IPS-18a (cell line): ENCODE results near the gene ENTPD7.
"Not testable (repeated sequence)": the region's sequence is repeated elsewhere in the genome, so short reads cannot be mapped to it uniquely, and the experiment has no call there.

Experiments
- H3K27ac ChIP-seq: one replicate; pipeline ENCODE4 v1.5.1; 2013; ENCODE audit warnings: low read length
- H3K27me3 ChIP-seq: one replicate; pipeline ENCODE4 v1.6.1; 2013; ENCODE audit warnings: mild to moderate bottlenecking, low read length; ENCODE audit not compliant: control insufficient read depth, insufficient read depth
- H3K36me3 ChIP-seq: one replicate; pipeline ENCODE4 v1.6.1; 2013; ENCODE audit warnings: low read depth, low read length; ENCODE audit not compliant: control insufficient read depth
- H3K4me1 ChIP-seq: one replicate; pipeline ENCODE4 v1.6.1; 2013; ENCODE audit warnings: low read depth, low read length; ENCODE audit not compliant: control insufficient read depth
- H3K4me3 ChIP-seq: one replicate; pipeline ENCODE4 v1.5.1; 2013; ENCODE audit warnings: low read length
- H3K9ac ChIP-seq: one replicate; pipeline ENCODE4 v1.6.1; 2013; ENCODE audit warnings: mild to moderate bottlenecking, low read length, moderate library complexity
- H3K9me3 ChIP-seq: one replicate; pipeline ENCODE4 v1.6.1; 2013; ENCODE audit warnings: low read depth, low read length; ENCODE audit not compliant: control insufficient read depth

The ENTPD7 gene

DNA sequence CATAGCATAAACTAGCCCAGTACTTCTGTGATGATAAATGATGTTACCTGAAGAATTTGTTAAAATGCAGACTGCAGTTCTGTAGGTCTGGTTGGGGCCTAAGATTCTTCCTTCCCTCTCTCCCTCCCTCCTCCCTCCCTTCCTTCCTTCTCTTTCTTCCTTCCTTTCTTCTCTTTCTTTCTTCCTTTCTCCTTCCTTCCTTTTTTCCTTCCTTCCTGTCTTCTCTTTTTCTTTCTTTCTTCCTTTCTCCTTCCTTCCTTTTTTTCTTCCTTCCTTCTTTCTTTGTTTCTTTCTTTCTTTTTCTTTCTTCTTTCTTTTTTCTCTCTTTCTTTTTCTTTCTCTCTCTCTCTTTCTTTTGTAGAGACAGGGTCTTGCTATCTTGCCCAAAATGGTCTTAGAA lies 35.4 kb upstream of the ENTPD7 start:
- H3K9me3 ChIP-seq, result no peaks in the 10 kb centered on the region
- no peaks in the 10 kb centered on the region for H3K36me3 ChIP-seq
- peaks cover 10% of the 10 kb centered on the region for H3K4me1 ChIP-seq
- no peak overlapping the region for H3K27ac ChIP-seq
- no peaks in the 10 kb centered on the region for H3K27me3 ChIP-seq
- H3K9ac ChIP-seq, result no peak overlapping the region
- H3K4me3 ChIP-seq, result no peak overlapping the region

DNA sequence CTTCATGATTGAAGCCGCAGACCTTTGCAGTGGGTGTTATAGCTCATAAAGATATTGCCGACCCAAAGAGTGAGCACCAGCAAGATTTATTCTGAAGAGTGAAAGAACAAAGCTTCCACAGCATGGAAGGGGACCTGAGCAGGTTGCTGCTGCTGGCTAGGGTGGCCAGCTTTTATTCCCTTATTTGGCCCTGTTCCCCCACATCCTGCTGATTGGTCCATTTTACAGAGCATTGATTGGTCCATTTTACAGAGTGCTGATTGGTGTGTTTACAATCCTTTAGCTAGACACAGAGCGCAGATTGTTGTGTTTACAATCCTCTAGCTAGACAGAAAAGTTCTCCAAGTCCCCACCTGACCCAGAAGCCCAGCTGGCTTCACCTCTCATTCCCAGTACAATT lies 34.2 kb upstream of the ENTPD7 start:
- not testable (repeated sequence) for H3K27ac ChIP-seq, H3K9ac ChIP-seq, H3K9me3 ChIP-seq, H3K27me3 ChIP-seq, H3K4me1 ChIP-seq, H3K36me3 ChIP-seq, H3K4me3 ChIP-seq

DNA sequence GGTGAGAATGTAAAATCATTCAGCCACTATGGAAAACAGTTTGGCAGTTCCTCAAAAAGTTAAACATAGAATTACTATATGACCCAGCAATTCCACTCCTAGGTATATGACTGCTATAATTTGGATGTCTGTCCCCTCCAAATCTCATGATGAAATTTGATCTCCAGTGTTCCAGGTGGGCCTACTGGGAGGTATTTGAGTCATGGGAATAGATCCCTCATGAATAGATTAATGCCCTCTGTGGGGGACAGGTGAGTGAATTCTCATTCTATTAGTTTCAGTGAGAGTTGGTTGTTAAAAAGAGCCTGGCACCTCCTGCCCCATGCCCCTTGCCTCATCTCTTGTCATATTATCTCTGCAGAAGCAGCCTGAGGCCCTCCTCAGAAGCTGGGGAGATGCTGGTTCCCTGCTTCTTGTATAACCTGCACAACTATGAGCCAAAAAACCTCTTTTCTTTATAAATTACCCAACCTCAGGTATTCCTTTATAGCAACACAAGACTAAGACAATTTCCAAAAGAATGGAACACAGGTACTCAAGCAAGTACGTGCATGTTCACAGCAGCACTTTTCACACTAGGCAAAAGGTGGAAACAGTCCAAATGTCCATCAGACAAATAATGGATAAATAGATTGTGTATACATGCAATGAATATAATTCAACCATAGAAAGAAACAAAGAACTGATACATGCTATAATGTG lies 30.2 kb upstream of the ENTPD7 start:
- no peak overlapping the region for H3K4me3 ChIP-seq
- no peaks in the 10 kb centered on the region for H3K36me3 ChIP-seq
- H3K4me1 ChIP-seq, result no peaks in the 10 kb centered on the region

DNA sequence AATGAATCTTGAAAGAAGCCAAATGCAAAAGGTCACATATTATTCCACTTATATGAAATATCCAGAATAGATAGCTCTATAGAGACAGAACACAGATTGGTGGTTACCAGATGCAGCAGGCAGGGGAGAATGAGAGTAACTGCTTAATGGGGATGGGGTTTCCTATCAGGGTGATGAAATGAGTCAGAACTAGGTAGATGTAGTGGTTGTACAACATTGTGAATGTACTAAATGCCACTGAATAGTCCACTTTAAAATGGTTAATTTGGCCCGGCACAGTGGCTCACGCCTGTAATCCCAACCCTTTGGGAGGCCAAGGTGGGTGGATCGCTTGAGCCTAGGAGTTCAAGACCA lies 29.7 kb upstream of the ENTPD7 start:
- Histone ChIP-seq H3K9ac (no peak overlapping the region), H3K4me3 (no peak overlapping the region), H3K27me3 (no peaks in the 10 kb centered on the region), H3K4me1 (no peaks in the 10 kb centered on the region), H3K9me3 (no peaks in the 10 kb centered on the region), H3K27ac (no peak overlapping the region), H3K36me3 (no peaks in the 10 kb centered on the region)

More for the DNA sequence above, 30.2 kb upstream of the ENTPD7 start:
- Histone ChIP-seq H3K9ac (no peak overlapping the region), H3K27me3 (no peaks in the 10 kb centered on the region), H3K27ac (no peak overlapping the region), H3K9me3 (no peaks in the 10 kb centered on the region)

- H3K36me3 ChIP-seq, result no peaks in the 10 kb centered on the region
- H3K4me1 ChIP-seq, result no peaks in the 10 kb centered on the region
- no peak overlapping the region for H3K4me3 ChIP-seq
- no peaks in the 10 kb centered on the region for H3K9me3 ChIP-seq
- no peaks in the 10 kb centered on the region for H3K27me3 ChIP-seq
- no peak overlapping the region for H3K27ac ChIP-seq
- no peak overlapping the region for H3K9ac ChIP-seq
These were observed 28.9 kb upstream of the ENTPD7 start for GRCh38 chr10:99630433-99630832.

DNA sequence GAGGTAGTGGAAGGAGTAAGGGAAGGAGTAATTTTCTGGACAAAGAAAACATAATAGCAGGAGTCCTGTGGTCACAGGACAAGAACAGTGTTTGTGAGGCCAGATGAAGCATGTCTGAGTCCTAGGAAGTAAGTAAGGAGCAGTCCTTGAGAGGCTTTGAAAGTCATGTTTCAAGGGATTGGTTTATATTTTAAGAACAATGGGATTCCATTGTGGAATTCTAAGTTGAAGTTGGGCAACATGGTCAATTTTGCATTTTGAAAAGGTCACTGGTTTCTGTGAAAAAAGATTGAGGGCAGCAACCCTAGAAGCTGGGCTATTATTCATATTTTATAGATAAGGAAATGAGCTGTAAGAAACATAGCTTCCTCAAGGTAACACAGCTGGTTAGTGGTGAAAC lies 28.3 kb upstream of the ENTPD7 start:
- Histone ChIP-seq H3K36me3 (no peaks in the 10 kb centered on the region), H3K9me3 (no peaks in the 10 kb centered on the region), H3K27me3 (no peaks in the 10 kb centered on the region), H3K4me1 (no peaks in the 10 kb centered on the region), H3K9ac (no peak overlapping the region), H3K27ac (no peak overlapping the region), H3K4me3 (no peak overlapping the region)

GRCh38 chr10:99631496-99631895 lies 27.8 kb upstream of the ENTPD7 start:
- H3K27ac ChIP-seq, result no peak overlapping the region
- no peaks in the 10 kb centered on the region for H3K27me3 ChIP-seq
- no peaks in the 10 kb centered on the region for H3K4me1 ChIP-seq
- no peak overlapping the region for H3K9ac ChIP-seq
- no peak overlapping the region for H3K4me3 ChIP-seq
- no peaks in the 10 kb centered on the region for H3K36me3 ChIP-seq
- H3K9me3 ChIP-seq, result no peaks in the 10 kb centered on the region

GRCh38 chr10:99633832-99634231 lies 25.5 kb upstream of the ENTPD7 start:
- Histone ChIP-seq H3K27me3 (no peaks in the 10 kb centered on the region), H3K4me1 (no peaks in the 10 kb centered on the region), H3K9ac (no peak overlapping the region), H3K9me3 (no peaks in the 10 kb centered on the region), H3K27ac (no peak overlapping the region), H3K36me3 (no peaks in the 10 kb centered on the region), H3K4me3 (no peak overlapping the region)

GRCh38 chr10:99647601-99648151 lies 11.6 kb upstream of the ENTPD7 start:
- H3K27me3 ChIP-seq, result no peaks in the 10 kb centered on the region
- no peak overlapping the region for H3K9ac ChIP-seq
- no peaks in the 10 kb centered on the region for H3K36me3 ChIP-seq
- no peaks in the 10 kb centered on the region for H3K4me1 ChIP-seq
- no peaks in the 10 kb centered on the region for H3K9me3 ChIP-seq
- no peak overlapping the region for H3K27ac ChIP-seq
- H3K4me3 ChIP-seq, result no peak overlapping the region

- Histone ChIP-seq H3K9ac (no peak overlapping the region), H3K4me1 (no peaks in the 10 kb centered on the region), H3K27me3 (no peaks in the 10 kb centered on the region), H3K4me3 (no peak overlapping the region), H3K36me3 (no peaks in the 10 kb centered on the region), H3K9me3 (no peaks in the 10 kb centered on the region), H3K27ac (no peak overlapping the region)
These were observed 10.6 kb upstream of the ENTPD7 start for GRCh38 chr10:99648717-99649116.

DNA sequence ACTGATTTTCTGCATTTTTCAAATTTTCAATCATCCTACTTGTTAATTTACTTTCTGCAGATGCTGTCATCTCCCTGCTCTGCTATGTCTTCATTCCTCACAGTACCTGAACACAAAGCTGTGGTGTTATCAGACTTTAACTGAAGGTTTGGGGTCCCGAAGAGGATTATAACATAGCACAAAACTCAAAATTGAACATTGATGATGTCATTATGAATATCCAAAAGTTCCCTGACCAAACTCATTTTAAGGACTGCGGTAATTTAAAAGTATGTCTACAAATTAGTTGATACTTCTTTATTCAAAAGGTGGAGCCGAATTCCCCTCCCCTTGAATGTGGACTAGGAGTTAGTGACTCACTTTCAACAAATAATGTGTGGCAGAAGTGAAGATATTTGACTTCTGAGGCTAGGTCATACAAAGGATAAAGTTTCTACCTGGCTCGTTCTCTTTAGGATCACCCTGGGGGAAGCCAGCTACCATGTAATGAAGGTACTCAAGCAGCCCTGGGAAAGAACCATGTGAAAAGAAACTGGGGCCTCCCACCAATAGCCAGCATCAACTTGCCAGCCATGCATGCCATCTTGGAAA lies 6.4 kb upstream of the ENTPD7 start:
- no peaks in the 10 kb centered on the region for H3K9me3 ChIP-seq
- H3K9ac ChIP-seq, result no peak overlapping the region
- no peak overlapping the region for H3K4me3 ChIP-seq
- H3K27ac ChIP-seq, result no peak overlapping the region
- H3K27me3 ChIP-seq, result peaks cover 17% of the 10 kb centered on the region
- H3K36me3 ChIP-seq, result no peaks in the 10 kb centered on the region
- H3K4me1 ChIP-seq, result no peaks in the 10 kb centered on the region
